ENCODE data around the gene PSMB1.

The PSMB1 gene

DNA sequence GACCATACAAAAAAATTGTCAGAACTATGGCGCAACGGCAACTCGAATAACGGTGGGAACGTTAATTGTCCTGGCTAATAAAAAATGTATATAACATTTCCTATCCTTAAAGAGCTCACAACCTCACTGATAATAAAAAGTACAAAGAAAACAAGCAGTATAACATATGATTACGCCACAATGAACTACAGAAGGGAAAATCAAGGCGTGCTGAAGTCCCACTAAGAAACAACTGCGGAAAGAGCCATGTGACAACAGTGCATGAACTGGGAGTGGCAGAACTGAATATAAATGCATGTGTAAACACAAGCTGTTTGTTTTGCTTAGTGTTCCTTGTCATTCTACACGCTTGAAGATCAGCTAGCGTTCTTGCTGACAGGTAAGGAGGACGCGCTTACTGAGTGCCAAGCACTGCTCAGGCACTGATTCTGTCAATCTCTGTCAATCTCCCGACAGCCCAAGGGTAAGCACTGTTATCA lies 466 bp upstream of the PSMB1 start:
- TF ChIP-seq, protein P1, sequence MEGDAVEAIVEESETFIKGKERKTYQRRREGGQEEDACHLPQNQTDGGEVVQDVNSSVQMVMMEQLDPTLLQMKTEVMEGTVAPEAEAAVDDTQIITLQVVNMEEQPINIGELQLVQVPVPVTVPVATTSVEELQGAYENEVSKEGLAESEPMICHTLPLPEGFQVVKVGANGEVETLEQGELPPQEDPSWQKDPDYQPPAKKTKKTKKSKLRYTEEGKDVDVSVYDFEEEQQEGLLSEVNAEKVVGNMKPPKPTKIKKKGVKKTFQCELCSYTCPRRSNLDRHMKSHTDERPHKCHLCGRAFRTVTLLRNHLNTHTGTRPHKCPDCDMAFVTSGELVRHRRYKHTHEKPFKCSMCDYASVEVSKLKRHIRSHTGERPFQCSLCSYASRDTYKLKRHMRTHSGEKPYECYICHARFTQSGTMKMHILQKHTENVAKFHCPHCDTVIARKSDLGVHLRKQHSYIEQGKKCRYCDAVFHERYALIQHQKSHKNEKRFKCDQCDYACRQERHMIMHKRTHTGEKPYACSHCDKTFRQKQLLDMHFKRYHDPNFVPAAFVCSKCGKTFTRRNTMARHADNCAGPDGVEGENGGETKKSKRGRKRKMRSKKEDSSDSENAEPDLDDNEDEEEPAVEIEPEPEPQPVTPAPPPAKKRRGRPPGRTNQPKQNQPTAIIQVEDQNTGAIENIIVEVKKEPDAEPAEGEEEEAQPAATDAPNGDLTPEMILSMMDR (IDR thresholded peaks at IDR 0.05; ENCODE audit: unreplicated experiment in 3 of 3), result no peak
- no peak overlapping the region for H3K4me3 Mint-ChIP-seq
- H3K27me3 Mint-ChIP-seq (ENCODE audit: low read depth), result no peaks in the 10 kb centered on the region
- peaks cover 26% of the 10 kb centered on the region for H3K4me1 Mint-ChIP-seq
- no peaks in the 10 kb centered on the region for H3K9me3 Mint-ChIP-seq
- no peak overlapping the region for H3K27ac Mint-ChIP-seq
- H3K36me3 Mint-ChIP-seq (ENCODE audit: low read depth), result peaks cover 18% of the 10 kb centered on the region

DNA sequence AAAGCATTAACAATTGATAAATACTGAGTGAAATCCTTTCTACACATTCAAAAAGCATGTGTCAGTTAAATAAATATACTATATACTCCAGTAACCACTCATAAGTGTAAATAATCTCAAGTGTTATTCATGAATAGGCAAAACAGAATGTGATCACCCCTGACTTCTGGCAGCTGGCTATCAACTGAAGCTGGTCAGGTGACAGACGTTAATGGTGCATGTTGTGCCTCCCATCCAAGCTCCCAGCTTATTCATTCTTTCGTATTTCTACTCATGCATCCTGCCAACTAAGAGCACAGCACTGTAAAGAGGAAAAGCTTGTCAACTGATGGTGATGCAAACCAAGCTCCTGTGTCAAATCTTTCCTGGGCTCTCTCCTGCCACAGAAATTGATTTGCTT lies 7.7 kb downstream of the PSMB1 start:
- Mint-ChIP-seq H3K27me3 (ENCODE audit: low read depth) (no peaks in the 10 kb centered on the region), H3K27ac (no peak overlapping the region), H3K4me1 (peaks cover 16% of the 10 kb centered on the region), H3K4me3 (no peak overlapping the region), H3K9me3 (no peaks in the 10 kb centered on the region), H3K36me3 (ENCODE audit: low read depth) (peaks cover 76% of the 10 kb centered on the region)
- TF ChIP-seq, protein P1 (IDR thresholded peaks at IDR 0.05; ENCODE audit: unreplicated experiment in 3 of 3), result no peak

DNA sequence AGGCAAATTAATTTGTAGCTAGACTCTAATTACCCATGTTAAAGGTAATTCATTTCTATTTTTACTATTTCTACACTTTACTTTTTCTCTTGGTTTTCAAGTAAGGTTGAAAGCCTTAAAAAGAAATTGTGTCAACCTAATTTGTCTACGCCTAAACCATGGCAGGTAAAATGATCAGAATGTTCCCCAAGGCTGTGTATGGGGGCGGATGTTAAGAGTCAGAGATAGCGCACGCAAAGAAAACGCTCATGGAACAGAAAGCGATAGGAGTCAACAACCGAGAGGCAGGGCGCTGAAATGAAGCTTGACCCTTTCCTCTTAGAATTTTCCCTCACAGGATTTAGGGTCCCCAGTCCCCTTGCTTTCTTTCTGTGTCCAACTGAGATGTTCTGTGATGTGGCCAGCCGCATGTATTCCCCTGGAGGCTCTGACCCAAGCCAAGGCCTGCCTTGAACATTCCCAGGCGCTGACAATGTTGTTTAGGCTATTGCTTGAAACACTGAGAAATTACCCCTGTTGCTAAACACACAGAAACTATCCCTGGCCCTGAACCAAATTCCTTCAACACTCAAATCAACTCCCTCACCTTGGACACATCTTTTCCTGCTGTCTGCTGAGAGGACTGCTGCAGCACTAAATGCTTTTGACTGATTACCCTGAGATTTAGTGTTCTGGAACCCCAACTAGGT lies 10.9 kb downstream of the PSMB1 start:
- Mint-ChIP-seq H3K9me3 (no peaks in the 10 kb centered on the region), H3K4me1 (peaks cover 4% of the 10 kb centered on the region), H3K27ac (no peak overlapping the region), H3K27me3 (ENCODE audit: low read depth) (no peaks in the 10 kb centered on the region), H3K4me3 (no peak overlapping the region), H3K36me3 (ENCODE audit: low read depth) (peaks cover 84% of the 10 kb centered on the region)
- TF ChIP-seq, protein P1 (IDR thresholded peaks at IDR 0.05; ENCODE audit: unreplicated experiment in 3 of 3), result no peak

DNA sequence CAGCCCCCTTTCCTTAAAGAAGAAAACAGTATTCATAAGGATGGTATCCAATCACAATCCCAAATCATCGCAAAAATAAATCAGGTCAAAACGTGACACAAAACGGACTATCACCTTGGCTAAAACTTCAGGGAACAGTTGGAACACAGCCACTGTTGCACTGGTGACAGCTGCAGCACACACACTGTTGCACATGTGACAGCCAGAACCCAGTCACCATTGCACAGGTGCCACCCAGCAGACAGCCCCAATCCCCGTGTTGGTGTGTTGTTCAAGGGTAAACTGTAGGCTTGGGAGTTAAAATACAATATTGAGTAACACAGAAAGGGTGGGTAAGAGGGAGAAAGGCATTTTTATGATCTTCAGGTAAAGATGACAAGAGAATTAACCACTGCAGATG lies 15.8 kb downstream of the PSMB1 start:
- TF ChIP-seq, protein P1 (IDR thresholded peaks at IDR 0.05; ENCODE audit: unreplicated experiment in 3 of 3), result no peak
- H3K27ac Mint-ChIP-seq, result no peak overlapping the region
- peaks cover 72% of the 10 kb centered on the region for H3K36me3 Mint-ChIP-seq (ENCODE audit: low read depth)
- peaks cover 4% of the 10 kb centered on the region for H3K4me1 Mint-ChIP-seq
- H3K4me3 Mint-ChIP-seq, result no peak overlapping the region
- no peaks in the 10 kb centered on the region for H3K9me3 Mint-ChIP-seq
- H3K27me3 Mint-ChIP-seq (ENCODE audit: low read depth), result no peaks in the 10 kb centered on the region

GRCh38 chr6:170536671-170537070 lies 16.4 kb downstream of the PSMB1 start:
- Mint-ChIP-seq H3K27me3 (ENCODE audit: low read depth) (no peaks in the 10 kb centered on the region), H3K9me3 (no peaks in the 10 kb centered on the region), H3K36me3 (ENCODE audit: low read depth) (peaks cover 68% of the 10 kb centered on the region), H3K4me3 (no peak overlapping the region), H3K27ac (no peak overlapping the region), H3K4me1 (peaks cover 4% of the 10 kb centered on the region)
- TF ChIP-seq, protein P1 (IDR thresholded peaks at IDR 0.05; ENCODE audit: unreplicated experiment in 3 of 3), result no peak

DNA sequence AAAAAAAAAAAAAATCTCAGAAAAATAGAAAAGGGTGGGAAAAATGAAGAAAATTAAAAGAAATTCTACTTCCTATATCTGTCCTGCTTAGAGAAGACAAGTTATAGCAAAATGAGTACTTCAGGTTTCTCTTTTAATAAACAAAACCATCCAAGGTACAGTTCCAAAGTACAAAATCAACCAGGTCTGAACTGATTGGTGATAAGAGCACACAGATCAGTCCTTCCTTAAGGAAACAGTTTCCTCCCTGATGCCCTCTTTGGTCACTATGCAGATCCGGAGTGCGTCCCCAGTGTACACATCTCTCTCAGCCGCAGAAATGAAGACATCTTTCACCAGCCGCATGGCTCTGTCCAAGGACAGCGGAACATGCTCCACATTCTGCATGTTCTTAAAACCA lies 18.1 kb downstream of the PSMB1 start:
- H3K9me3 Mint-ChIP-seq, result no peaks in the 10 kb centered on the region
- no peak overlapping the region for H3K27ac Mint-ChIP-seq
- TF ChIP-seq, protein P1 (IDR thresholded peaks at IDR 0.05; ENCODE audit: unreplicated experiment in 3 of 3), result no peak
- H3K4me3 Mint-ChIP-seq, result no peak overlapping the region
- H3K27me3 Mint-ChIP-seq (ENCODE audit: low read depth), result no peaks in the 10 kb centered on the region
- peaks cover 6% of the 10 kb centered on the region for H3K4me1 Mint-ChIP-seq
- H3K36me3 Mint-ChIP-seq (ENCODE audit: low read depth), result peaks cover 52% of the 10 kb centered on the region
